Kidney glomerular epithelial cell (primary cell): ENCODE results near the gene RUNX2.

Experiments
- DNase-seq: peaks from one replicate; lab custom pipeline; 2025; lab: John Stamatoyannopoulos, UW

RUNX2 gene

GRCh38 chr6:45415315-45415714 is 87.2 kb downstream of the RUNX2 start:
- no peak for DNase-seq

- DNase-seq = no peak
Observed at GRCh38 chr6:45415788-45416518, 87.8 kb downstream of the RUNX2 start.

GRCh38 chr6:45416700-45417099 is 88.6 kb downstream of the RUNX2 start:
- DNase-seq = no peak

- DNase-seq = no peak
Observed at GRCh38 chr6:45417436-45417835, 89.3 kb downstream of the RUNX2 start.

GRCh38 chr6:45419571-45420082 is 91.5 kb downstream of the RUNX2 start:
- peak; percentile 63 for DNase-seq

GRCh38 chr6:45420083-45420908 is 92.2 kb downstream of the RUNX2 start:
- DNase-seq = peak; percentile 50

GRCh38 chr6:45420909-45421708 is 93.0 kb downstream of the RUNX2 start:
- no peak for DNase-seq

- DNase-seq = peak; percentile 39
Observed at GRCh38 chr6:45421709-45422502, 93.8 kb downstream of the RUNX2 start.

- DNase-seq = no peak
Observed at GRCh38 chr6:45422503-45423110, 94.5 kb downstream of the RUNX2 start.

GRCh38 chr6:45423111-45423823 is 95.1 kb downstream of the RUNX2 start:
- DNase-seq = no peak

- no peak for DNase-seq
Observed at GRCh38 chr6:45423824-45424450, 95.8 kb downstream of the RUNX2 start.

- DNase-seq = no peak
Observed at GRCh38 chr6:45424451-45424861, 96.3 kb downstream of the RUNX2 start.

GRCh38 chr6:45426251-45426650 is 98.1 kb downstream of the RUNX2 start:
- DNase-seq = no peak

- DNase-seq = no peak
Observed at GRCh38 chr6:45427726-45428125, 99.6 kb downstream of the RUNX2 start.

- DNase-seq = no peak
Observed at GRCh38 chr6:45428727-45429126, 100.6 kb downstream of the RUNX2 start.

- DNase-seq = no peak
Observed at GRCh38 chr6:45430590-45431202, 102.6 kb downstream of the RUNX2 start.

GRCh38 chr6:45431317-45432065 is 103.4 kb downstream of the RUNX2 start:
- DNase-seq = no peak

GRCh38 chr6:45432977-45433376 is 104.8 kb downstream of the RUNX2 start:
- peak; percentile 34 for DNase-seq
